ENCODE measurements around the gene ANKRD37.

The ANKRD37 gene

DNA sequence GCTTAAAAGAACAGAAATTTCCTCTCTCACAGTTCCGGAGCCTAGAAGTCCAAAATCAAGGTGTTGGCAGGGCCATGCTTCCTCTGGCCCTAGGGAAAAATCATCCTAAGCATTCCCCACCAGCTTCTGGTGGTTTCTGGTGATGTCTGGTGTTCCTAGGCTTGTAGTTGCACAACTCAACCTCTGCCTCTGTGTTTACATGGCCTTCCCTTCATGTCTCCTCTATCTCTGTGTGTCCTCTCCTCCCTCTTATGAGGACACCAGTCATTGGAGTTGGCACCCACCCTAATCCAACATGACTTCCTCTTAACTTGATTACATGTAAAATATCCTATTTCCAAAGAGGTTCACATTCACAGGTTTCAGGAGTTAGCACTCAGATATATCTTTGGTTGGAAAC is 16.3 kb upstream of the ANKRD37 start:
- DNase-seq (ENCODE audit: low spot score), result no peak

DNA sequence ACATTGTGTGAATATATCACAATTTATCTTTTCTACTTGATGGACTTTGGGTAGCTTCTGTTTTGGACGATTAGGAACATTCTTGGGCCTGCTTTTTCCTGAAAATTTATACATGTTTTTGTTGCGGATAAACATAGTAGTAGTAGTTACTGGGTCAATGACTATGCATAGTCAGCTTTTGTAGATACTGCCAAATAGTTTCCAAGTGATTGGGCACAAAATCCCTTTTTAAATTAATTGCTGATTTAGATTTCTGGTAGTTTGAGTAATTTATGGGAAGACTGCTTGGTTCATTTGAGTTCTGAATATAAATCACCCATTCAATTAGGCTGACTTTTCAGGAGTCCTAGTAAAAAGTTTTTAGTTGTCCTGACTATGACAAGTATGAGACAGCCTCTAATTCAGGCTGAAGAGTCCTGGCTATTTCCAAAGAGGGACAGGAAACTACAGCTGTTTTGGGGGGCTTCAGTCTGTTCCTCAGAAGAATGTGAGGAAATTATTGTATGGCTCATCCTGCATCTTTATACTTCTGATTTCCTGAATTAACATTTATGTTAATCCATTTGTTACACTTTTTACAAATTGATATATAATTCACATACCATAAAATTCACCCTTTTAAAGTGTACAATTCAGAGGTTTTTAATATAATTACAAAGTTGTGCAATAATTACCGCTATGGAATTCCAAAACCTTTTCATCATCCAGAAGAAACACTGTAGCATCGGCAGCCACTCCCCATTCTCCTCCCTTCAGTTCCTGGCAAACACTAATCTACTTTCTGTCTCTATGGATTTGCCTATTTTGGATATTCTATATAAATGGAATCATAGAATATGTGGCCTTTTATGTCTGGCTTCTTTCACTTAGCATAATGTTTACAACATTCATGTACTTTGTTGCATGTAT is 15.1 kb upstream of the ANKRD37 start:
- DNase-seq (ENCODE audit: low spot score), result no peak

DNA sequence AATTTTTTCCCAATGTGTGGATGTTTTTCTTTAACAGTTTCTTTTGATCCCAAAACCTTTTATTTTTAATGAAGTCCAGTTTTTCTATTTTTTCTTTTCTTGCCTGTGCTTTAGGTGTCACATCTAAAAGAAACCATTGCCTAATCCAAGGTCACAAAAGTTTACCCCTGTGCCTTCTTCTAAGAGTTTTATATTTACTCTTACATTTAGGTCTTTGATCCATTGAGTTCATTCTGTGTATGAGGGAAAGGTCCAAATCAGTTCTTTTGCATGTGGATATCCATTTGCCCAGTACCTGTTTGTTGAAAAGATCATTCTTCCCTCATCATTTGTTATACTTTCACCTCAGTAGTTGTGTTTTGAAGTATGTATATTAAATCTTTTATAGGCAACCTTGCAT is 13.9 kb upstream of the ANKRD37 start:
- DNase-seq (ENCODE audit: low spot score), result no peak

DNA sequence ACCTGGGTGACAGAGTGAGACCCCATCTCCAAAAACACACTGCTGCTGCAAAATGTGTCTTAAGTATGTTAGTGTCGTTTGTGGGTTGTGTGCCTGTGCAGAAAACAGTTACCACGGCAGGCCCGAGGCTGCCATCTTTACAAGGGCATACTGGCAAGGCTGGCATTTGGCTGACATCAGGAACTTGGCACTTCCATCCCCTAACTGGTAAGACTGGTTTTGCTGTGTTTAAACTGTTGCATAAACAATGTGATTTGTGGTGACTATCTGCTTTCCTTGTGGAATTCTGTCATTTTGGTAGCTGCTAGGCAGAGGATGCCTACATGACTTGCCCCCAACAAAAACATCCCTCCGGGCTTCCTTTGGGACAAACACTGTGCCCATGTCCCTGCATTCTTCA is 13.2 kb upstream of the ANKRD37 start:
- DNase-seq (ENCODE audit: low spot score), result no peak

DNA sequence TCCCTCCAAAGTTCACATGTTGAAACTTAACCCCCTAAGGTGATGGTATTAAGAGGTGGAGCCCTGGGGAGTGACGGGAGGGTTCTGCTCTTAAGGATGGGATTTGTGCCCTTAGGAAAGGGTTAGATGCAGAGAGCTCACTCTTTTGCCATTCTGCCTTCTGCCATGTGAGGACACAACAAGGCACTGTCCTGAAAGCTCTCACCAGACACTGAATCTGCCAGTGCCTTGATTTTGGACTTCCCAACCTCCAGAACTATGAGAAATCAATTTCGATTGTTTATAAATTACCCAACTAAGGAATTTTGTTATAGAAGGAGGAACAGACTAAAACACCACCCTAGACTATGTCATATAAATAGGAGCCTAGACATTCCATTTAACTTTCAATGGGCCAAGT is 12.6 kb upstream of the ANKRD37 start:
- DNase-seq (ENCODE audit: low spot score), result no peak

DNA sequence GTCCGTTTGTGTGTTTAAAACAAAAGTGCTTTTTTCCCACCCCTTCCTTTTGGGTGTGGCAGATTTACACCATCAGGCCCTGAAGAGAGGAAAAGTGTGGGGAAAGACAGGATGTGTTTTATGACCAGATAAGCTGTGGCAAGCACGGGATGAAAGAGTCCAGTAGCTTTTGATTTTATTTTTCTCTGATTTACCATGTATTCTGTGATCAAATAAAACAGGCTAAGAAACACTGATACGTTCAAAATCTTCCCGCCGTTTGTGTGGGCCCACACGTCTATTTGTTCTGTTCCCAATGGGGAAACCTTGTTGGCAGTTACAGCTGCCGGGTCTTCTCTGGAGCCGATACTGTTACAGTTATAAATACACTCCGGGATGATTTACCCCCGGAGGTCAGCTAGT is 11.7 kb upstream of the ANKRD37 start:
- no peak for DNase-seq (ENCODE audit: low spot score)

DNA sequence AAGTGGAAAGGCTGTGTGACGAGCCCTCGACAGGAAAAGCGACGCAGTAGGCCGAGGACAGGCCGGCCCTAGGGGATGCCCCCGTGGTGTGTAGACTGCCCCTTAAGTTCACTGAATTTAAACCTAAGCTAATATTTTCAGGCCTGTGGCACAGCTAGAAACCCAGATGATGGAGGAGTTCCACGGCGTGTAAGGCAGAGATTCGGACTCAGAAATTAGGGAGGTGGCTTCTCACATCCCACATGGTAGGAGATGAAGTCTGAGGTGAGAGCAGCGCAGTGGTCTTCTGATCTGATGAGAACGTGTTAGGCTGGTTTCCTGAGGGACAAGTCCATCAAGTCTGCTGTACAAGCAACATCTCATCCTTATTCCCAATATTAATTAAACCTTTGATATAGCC is 8.7 kb upstream of the ANKRD37 start:
- no peak for DNase-seq (ENCODE audit: low spot score)

DNA sequence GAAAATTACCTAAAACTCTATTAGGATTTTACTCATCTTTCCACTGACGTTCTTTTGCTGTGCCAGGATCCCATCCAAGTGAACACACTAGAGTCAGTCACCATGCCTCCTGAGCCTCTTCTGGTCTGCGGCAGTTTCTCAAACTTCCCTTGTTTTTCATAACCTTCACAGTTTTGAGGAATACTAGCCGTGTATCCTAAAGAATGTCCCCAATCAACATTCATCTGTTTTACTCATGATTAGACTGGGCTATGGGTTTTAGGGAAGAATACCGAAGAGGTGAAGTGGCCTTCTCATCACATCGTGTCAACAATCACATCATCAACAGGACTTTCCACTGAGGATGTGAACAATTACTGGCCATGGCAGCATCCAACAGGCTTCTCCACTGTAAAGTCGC is 5.7 kb upstream of the ANKRD37 start:
- DNase-seq (ENCODE audit: low spot score), result no peak

DNA sequence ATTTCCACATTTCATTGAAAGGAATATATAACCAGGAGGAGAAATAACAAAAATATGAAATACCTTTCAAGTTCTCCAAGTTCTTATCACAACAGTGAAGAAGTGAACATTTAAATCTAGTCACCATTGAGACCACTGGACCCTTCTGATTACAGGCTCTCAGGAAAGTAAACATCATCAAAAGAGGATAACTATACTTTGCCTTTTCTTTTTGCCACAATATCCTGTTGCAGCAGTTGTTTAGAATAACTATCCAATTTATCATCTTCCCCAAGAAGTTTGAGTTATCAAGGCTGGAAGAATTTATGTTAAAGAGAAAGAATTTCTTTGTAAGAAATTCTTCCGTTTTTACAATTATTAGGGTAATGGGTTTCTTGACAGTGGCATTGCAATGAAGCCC is 4.5 kb upstream of the ANKRD37 start:
- DNase-seq (ENCODE audit: low spot score), result no peak

DNA sequence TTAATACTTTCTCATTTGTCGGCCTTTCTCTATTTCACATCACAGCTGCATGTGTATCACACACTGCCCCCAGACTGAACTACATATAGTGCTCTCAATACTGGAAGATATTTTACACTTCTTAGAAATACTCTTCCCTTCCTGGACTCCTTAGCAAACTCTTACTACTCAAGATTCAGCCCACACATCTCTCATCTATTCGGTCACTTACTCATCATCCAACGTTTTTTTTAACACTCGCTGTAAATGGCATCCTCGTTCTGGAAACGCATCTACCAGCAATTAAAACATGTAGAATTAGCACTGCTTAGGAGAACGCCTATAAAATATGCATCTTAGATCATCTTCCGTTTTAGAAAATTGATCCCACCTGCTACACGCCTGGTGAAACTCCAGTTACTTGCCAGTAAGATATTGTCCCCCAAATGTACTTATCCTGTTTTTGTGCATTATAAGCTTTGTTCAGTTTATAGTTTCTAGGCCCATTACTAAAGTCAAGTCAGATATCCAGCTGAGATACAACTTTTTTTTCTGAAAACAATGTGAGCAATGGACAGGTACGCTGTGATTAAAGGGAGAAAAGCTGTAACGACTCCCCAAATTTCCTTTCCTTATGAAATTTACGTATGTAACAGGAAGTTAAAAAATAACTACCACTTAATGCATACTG is 1.9 kb upstream of the ANKRD37 start:
- DNase-seq (ENCODE audit: low spot score), result peak; percentile 33

DNA sequence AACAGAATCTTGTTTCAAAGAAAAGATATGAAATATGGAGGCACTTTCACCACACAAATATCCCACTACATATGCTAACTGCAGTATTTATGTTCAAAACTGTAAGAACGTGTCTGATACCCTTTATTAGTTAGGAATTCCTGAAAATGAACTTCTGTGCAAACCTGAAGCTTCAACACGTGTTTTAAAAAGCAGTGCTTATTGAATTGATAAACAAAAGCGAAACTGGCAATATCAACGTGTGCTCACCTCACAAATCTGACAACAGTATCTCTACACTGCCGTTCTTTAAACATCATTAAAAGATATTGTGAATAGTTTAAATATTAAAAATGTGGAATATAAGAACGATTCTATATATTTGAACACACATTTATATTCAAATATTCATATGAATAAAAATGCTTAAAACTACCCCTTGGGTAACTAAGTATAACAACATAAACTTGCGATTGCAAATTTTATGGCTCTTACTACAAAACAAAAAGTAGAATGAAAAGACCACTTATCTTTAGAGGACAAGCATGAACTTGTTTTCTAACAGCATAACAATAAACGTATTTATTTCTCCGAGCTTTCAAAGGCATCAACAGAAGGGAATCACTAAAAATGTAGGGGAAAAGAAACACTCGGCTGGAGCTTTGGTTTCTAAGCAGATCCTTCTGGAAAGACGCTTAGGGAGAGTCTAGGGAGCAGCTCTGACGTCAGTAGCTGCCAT is 1.2 kb upstream of the ANKRD37 start, which contains the start of gene LRP2BP:
Gene LRP2BP (minus strand): TSS at position 687 of the 718 bp plus-strand sequence. CDS start 17,738 bp downstream, outside the sequence.
- peak; percentile 66 for DNase-seq (ENCODE audit: low spot score)

DNA sequence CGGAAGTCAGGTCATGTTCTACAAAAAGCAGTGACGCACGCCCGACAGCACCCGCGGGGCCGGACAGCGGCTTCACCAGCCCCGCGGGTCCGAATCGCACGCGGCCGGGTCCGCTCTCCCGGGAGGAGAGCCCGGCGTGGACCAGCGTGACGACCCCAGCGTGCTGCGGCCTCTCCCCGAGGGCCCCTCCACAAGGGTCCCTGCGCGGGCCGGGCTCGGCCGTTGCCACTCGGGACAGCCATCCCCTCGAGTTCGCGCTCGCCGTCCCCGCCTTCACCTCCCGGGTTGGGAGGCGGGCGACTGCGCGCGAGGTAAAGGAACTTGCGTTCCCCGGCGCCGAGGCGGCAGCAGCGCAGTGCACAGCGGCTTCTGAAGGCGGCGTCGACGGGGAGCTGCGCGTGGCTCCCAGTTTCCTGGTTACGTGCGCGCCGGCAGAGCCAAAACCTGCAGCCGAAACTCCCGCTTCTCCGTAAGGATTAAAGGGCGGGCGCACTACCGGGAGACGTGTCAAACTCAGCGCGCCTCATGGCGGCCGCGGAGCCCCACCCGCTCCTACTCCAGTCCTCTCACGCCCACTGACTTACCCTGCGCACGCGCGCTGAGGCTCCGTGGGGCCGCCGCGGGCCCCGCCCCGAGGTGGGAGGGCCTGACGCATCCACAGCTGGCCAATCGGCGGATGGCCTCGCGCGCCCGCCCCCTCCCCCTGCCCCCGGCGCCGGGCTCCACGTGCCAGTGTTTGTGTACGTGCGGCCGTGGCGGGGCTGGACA is 501 bp upstream of the ANKRD37 start:
- peak; percentile 97 for DNase-seq (ENCODE audit: low spot score)

DNA sequence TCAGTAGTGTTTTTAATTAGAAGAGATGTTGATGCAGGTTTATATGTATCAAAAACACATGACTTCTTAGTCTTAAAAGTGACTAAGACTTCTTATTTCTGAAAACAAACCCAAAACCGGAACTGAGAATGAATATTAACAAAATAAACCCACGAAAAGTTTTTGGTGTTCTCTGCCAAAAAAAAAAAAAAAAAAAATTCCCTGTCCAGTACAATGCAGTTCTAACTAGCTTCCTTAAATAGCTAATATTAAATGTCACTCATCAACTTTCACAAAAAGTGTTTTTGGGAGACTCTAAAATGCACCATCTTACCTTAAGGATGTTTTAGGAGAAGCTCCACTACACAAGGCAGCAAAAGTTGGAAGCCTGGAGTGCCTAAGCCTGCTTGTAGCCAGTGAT is 2.0 kb downstream of the ANKRD37 start:
- DNase-seq (ENCODE audit: low spot score), result no peak

DNA sequence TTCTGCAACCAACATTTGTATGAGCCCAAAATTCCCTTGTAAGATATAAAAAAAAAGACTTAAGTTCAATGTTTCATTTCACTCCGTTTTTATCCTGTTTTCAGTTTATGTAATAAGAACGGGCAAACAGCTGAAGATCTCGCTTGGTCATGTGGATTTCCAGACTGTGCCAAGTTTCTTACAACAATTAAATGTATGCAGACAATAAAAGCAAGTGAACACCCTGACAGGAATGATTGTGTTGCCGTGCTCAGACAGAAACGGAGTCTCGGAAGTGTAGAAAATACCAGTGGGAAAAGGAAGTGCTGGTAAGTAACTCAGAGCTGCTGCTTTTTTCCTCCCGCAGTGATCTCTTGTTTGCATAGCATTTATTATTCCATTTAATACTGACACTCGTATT is 2.8 kb downstream of the ANKRD37 start:
- no peak for DNase-seq (ENCODE audit: low spot score)

DNA sequence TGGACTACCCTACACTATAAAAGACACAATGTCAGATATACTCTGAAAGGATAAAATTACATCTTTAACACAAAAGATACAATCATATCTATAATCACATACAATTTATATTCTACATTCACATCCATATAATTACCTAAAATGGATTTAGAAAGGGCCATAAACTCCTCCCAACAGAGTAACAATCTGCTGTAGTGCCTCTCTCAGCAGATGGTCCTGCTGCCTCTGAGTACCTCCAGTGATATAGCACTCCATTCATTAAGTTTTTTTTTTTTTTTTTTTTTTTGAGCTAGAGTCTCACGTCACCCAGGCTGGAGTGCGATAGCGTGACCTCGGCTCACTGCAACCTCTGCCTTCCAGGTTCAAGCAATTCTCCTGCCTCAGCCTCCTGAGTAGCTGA is 7.4 kb downstream of the ANKRD37 start:
- DNase-seq (ENCODE audit: low spot score), result no peak

DNA sequence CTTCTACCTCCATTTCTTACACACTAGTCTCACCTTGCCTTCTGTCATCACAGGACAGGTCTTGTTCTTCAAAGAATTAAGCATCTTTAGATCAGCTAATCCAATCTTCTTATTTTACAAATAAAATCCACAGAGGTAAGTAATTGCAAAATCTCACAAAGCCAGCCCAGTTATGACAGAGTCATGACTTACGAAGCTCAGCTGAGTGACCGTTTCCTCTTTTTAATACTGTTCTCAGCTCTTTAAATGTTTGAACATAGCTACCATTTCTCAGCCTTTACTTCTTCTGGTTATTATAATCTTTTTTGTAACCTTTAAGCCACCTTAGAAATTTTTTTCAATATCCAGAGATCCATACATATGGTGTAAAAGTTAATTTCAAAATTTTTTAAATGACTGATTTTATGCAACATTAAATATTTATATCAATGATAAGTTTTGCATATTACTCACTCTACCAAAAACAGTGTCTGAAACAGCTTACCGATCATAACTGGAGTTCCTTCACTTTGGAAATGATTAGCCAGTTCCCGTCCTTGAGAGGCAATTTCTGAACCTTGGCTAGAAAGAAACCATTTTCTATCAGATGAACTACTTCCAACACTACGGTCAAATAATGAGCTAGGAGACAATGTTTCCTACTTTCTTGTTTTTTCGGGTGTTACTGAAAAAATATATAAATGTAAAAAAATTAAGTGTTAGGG is 8.8 kb downstream of the ANKRD37 start:
- no peak for DNase-seq (ENCODE audit: low spot score)

DNA sequence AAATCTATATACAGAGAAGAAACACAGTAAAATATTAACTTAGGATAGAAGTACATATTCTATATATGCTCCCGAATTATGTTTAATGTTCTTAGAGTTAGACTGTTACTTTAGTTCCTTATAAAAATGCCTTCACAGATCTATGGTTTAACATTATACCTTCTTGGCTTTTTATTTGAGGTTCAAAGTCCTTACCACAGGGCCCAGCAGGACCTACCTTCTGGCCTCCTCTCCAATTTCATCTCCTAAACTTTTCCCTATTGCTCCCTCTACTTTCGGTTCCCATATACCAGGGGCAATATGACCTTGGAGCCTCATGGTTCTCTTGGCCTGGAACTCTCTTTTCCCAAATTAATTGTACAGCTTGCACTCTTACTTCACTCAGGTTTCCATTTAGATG is 11.8 kb downstream of the ANKRD37 start:
- DNase-seq (ENCODE audit: low spot score), result no peak

DNA sequence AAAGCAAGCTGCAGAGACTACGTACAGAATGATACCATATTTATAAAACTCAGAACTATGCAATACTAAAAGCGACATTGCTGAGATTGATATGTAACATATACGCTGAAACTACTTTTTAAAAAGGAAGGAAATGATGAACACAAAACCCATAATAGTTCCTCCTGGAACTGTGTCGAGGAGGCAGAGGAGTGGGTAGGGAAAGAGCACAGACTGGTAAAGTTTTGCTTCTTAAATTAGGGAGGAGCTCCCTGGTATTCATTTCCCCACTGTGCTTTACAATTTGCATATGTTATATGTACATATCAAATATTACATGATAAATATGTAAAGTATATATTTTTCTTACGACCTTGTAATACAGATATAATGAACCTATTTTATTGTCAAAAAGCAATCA is 15.2 kb downstream of the ANKRD37 start:
- DNase-seq (ENCODE audit: low spot score), result no peak

DNA sequence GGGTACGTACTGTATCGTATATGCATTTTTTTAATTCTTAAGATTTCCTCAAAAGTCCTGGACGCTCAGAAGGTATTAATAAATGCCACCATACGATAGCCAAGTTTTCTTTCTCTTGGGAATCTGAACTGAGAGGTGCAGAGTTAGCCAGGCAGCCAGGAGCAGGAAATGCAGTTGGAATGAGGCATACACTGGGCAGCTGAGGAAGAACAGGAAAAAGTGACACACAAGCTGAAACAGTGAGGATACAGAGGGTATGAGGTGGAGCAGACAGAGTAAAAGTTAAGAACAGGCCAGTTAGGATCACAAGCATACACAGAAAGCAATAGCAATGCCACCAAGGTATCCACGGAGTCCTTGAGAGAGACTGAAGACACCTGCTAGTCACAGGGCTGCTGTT is 15.8 kb downstream of the ANKRD37 start:
- no peak for DNase-seq (ENCODE audit: low spot score)

DNA sequence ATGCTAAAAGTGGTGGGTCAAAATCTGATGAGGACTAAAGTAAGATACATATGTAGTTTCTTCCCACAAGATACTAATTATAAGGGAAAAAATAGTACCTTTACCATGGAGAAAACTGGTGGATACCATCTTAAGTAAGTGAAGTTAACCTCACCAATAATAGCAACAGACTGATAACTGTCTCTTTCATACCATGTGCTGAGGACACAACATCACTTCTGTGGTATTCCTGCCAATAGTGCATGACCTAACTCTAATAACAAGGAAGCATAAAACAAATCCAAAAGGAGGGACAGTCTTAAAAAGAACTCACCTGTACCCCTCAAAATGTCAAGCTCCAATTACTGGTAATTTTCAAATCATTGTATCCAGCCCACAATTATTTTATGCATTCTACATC is 20.3 kb downstream of the ANKRD37 start:
- no peak for DNase-seq (ENCODE audit: low spot score)

DNA sequence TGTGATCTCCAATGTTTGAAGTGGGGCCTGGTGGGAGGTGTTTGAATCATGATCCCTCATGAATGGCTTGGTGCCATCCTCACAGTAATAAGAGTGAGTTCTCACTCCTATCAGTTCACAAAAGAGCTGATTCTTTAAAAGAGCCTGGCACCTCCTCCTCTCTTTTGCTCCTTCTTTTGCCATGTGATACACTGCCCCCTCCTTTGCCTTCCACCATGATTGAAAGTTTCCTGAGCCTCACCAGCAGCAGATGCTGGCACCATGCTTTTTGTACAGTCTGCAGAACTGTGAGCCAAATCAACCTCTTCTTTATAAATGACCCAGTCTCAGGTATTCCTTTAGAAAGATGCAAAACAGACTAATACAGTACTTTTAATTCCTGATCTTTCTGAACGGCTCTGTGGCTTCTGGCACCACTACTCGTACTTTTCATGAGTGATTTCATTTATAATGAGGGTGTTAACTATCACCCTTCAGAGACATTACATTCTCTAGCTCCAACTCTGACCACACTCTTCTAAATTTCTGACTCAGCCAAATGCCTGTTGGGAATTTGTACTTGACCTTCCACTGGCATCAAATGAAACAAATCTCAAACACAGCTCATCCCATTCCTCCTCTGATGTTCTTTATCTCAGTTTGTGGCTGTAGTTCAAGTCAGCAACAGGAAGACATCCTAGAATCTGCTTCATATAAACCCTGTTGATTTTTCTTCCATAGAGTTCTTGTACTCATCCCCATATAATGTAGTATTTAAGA is 24.9 kb downstream of the ANKRD37 start:
- DNase-seq (ENCODE audit: low spot score), result no peak
